ENCODE results near the gene KRT78. TPM values are rescaled to one million over a fixed set of nuclear protein-coding genes. Genes with fewer than 3 reads are reported as not detected.

Gene KRT78
- polyA plus RNA-seq, 1 experiment = not detected

- Histone ChIP-seq H3K36me3 (ENCODE audit: control insufficient read depth, insufficient read depth, low read length) (no peaks in the 10 kb centered on the region), H3K4me3 (ENCODE audit: low read depth, low read length) (no peak overlapping the region), H3K27me3 (ENCODE audit: control insufficient read depth, insufficient read depth, low read length) (peaks cover 6% of the 10 kb centered on the region)
- no peak for DNase-seq (ENCODE audit: low read depth)
- POLR2A ChIA-PET = no interaction called here
- TF ChIP-seq, protein P1, sequence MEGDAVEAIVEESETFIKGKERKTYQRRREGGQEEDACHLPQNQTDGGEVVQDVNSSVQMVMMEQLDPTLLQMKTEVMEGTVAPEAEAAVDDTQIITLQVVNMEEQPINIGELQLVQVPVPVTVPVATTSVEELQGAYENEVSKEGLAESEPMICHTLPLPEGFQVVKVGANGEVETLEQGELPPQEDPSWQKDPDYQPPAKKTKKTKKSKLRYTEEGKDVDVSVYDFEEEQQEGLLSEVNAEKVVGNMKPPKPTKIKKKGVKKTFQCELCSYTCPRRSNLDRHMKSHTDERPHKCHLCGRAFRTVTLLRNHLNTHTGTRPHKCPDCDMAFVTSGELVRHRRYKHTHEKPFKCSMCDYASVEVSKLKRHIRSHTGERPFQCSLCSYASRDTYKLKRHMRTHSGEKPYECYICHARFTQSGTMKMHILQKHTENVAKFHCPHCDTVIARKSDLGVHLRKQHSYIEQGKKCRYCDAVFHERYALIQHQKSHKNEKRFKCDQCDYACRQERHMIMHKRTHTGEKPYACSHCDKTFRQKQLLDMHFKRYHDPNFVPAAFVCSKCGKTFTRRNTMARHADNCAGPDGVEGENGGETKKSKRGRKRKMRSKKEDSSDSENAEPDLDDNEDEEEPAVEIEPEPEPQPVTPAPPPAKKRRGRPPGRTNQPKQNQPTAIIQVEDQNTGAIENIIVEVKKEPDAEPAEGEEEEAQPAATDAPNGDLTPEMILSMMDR (IDR thresholded peaks at IDR 0.05; ENCODE audit: insufficient read depth, low read depth, low read length) = no peak
- CTCF ChIA-PET = interaction anchor here (0.9 kb wide), 1 partner anchor 8 kb away, joined by 3 read pairs; no protein-coding TSS in a partner anchor
Observed at GRCh38 chr12:52838609-52839435, 10.0 kb downstream of the KRT78 start.

GRCh38 chr12:52837781-52838608 lies 10.8 kb downstream of the KRT78 start:
- no peak for DNase-seq (ENCODE audit: low read depth)
- POLR2A ChIA-PET = no interaction called here
- no peak overlapping the region for H3K4me3 ChIP-seq (ENCODE audit: low read depth, low read length)
- H3K36me3 ChIP-seq (ENCODE audit: control insufficient read depth, insufficient read depth, low read length) = no peaks in the 10 kb centered on the region
- TF ChIP-seq, protein P1 (IDR thresholded peaks at IDR 0.05; ENCODE audit: insufficient read depth, low read depth, low read length) = no peak
- CTCF ChIA-PET = no interaction called here
- peaks cover 6% of the 10 kb centered on the region for H3K27me3 ChIP-seq (ENCODE audit: control insufficient read depth, insufficient read depth, low read length)

GRCh38 chr12:52837413-52837741 lies 11.4 kb downstream of the KRT78 start:
- Histone ChIP-seq H3K36me3 (ENCODE audit: control insufficient read depth, insufficient read depth, low read length) (no peaks in the 10 kb centered on the region), H3K4me3 (ENCODE audit: low read depth, low read length) (no peak overlapping the region), H3K27me3 (ENCODE audit: control insufficient read depth, insufficient read depth, low read length) (peaks cover 6% of the 10 kb centered on the region)
- ChIA-PET POLR2A (no interaction called here), CTCF (no interaction called here)
- no peak for DNase-seq (ENCODE audit: low read depth)
- TF ChIP-seq, protein P1 (IDR thresholded peaks at IDR 0.05; ENCODE audit: insufficient read depth, low read depth, low read length) = no peak

- TF ChIP-seq, protein P1 (IDR thresholded peaks at IDR 0.05; ENCODE audit: insufficient read depth, low read depth, low read length) = no peak
- Histone ChIP-seq H3K36me3 (ENCODE audit: control insufficient read depth, insufficient read depth, low read length) (no peaks in the 10 kb centered on the region), H3K4me3 (ENCODE audit: low read depth, low read length) (no peak overlapping the region), H3K27me3 (ENCODE audit: control insufficient read depth, insufficient read depth, low read length) (peaks cover 6% of the 10 kb centered on the region)
- DNase-seq (ENCODE audit: low read depth) = no peak
- ChIA-PET POLR2A (interaction anchor here (0.5 kb wide), 1 partner anchor 56 kb away, joined by 4 read pairs; no protein-coding TSS in a partner anchor), CTCF (interaction anchor here (1.7 kb wide), 1 partner anchor 16 kb away, joined by 3 read pairs; no protein-coding TSS in a partner anchor)
Observed at GRCh38 chr12:52836491-52837412, 12.0 kb downstream of the KRT78 start.

All from BJ (cell line).